Eye (tissue), 1 donor: Measurements from ENCODE around the gene CXCR5.
A peak's percentile ranks its signal among the peaks of the same experiment; 100 is the strongest.
"Not testable (repeated sequence)": the region's sequence is repeated elsewhere in the genome, so short reads cannot be mapped to it uniquely, and the experiment has no call there.

Source experiments
- DNase-seq: peaks from one replicate; pipeline ENCODE4 v3.0.0-alpha.2; 2015

The CXCR5 gene, protein sequence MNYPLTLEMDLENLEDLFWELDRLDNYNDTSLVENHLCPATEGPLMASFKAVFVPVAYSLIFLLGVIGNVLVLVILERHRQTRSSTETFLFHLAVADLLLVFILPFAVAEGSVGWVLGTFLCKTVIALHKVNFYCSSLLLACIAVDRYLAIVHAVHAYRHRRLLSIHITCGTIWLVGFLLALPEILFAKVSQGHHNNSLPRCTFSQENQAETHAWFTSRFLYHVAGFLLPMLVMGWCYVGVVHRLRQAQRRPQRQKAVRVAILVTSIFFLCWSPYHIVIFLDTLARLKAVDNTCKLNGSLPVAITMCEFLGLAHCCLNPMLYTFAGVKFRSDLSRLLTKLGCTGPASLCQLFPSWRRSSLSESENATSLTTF

DNA sequence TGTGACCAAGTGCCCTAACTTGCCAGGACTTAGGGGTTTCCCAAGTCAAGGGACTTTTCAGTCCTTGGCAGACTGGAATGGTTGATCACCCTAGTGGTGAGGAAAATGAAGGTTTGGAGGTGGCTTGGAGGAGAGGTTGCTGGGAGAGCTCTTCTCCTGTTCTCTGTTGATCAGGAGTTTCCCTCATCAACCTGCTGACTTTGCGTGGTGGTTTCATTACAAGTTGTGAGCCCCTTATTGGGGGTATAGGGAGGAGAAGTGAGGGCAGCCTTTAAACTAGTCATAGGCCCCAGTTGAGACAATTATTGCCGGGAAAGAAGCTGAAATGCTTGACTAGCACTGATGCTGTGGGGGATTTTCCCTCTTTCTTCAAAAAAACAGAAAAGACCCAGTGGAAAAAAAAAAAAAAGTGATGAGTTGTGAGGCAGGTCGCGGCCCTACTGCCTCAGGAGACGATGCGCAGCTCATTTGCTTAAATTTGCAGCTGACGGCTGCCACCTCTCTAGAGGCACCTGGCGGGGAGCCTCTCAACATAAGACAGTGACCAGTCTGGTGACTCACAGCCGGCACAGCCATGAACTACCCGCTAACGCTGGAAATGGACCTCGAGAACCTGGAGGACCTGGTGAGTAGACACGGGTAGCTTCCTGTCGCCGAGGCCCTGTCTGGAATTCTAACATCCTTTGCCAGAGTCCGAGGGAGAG is at the start of gene CXCR5:
CXCR5 (plus strand) TSS at position 525 of the 704 bp plus-strand sequence; CDS start at position 575, 50 bp downstream.
- DNase-seq: no peak

DNA sequence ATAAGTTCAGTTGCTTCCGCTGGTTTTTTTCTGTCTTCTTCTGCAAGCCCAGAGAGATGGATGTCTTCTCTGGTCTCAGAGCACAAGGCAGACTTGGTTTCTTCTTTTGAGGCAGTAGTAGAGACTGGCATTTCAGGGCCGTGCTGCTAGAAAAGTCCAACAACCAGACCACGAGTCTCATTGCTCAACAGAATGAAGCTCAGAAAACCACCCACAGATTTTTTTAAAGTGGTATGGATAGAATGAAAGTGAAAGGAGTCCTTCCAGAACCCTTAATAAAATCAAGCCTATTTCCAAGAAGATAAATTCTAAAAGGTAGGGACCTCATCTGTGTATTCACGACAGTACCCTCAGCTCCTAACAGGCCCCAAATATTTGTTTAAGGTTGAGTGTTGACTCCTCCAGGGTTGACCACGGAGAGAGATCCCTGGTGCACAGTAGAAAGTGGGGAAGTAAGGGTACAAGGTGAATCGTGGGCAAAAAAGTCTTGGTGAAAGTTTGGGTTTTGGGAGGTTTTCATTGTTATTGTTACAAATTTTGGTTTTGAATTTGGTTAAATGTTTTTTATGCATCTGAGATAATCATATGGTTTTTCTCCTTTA is 49.2 kb upstream of the CXCR5 start:
- DNase-seq: no peak

DNA sequence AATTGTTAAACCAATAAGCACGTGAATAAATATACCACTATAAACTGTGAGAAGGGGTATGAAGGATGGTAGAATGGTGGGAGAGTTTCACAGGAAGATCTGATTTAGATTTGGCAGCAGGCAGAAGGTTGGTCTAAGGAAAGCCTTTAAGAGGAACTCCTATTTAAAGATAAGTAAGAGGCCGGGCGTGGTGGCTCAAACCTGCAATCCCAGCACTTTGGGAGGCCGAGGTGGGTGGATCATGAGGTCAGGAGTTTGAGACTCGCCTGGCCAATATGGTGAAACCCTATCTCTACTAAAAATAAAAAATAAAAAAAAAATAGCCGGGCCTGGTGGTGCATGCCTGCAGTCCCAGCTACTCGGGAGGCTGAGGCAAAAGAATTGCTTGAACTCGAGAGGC is 45.8 kb upstream of the CXCR5 start:
- DNase-seq: no peak

DNA sequence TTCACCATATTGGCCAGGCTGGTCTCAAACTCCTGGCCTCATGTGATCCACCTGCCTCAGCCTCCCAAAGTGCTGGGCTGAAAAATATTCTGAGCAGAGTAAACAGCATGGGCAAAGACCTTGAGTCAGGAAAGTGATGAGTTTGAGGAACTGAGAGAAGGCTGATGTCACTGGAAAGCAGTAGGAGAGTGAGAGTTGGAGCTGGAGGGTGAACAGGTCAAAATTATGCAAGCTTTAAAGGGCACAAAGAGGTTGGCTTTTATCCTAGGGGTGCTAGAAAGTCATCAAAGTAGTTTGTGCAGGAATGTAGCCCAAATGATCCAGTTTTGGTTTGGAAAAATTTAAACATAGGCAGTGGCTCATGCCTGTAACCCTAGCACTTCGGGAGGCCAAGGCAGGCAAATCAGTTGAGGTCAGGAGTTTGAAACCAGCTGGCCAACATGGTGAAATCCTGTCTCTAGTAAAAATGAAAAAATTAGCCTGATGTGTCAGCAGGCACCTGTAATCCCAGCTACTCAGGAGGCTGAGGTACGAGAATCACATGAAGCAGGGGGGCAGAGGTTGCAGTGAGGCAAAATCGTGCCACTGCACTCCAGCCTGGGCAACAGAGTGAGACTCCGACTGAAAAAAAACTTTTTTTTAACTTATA is 44.7 kb upstream of the CXCR5 start:
- DNase-seq: no peak

DNA sequence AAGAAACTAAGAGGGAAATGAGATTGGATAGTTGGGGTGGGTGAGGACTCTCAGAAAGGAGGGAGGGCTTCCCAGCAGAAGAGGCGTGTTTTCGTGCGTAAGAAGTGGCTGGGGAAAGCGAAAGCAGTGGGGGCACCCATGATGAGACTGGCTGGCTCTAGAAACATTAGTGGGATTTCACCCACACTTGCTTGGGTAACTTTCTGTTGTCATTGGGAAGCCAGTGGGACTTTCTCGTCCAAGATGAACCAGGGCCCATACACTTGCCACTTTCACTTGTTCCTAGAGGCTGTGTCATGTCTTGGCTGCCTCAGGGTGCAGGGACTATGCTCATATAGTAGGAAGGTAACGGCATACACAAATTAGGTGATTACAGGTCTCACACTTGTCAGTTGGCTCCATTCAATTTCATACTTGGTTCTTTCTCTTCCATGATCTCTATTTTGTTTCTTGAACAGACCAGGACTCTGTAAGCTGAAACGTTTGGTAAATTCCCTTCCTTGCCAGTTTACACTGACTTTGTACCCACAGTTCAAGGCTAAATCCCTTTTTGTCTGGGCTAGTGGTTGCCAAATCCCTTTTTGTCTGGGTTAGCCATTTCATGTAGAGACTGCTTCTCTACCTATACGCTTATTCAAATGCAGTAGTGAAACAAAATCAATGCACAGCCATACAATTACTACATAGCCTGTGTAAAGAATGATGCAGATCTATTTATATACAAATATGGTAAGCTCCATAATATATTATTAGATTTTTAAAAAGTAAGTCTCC is 42.0 kb upstream of the CXCR5 start:
- DNase-seq: no peak

DNA sequence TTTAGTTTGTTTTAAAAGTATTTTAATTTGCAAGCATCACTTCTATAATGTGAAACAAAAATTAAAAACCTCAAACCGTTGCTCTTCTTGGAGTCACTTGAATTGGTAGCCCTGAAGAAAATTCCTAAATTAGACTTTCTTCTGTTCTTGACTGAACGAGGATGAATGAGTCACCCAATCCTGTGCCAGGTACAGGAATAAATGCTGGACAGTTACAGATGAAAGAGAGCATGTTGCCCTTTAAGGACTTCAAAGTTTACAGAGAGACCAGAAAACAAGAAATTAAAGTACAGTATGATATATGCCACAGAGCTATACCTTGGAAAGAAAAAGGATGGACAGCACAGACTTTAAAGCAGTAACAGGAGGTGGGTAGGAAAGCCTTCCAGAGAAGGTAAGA is 41.3 kb upstream of the CXCR5 start:
- no peak for DNase-seq

DNA sequence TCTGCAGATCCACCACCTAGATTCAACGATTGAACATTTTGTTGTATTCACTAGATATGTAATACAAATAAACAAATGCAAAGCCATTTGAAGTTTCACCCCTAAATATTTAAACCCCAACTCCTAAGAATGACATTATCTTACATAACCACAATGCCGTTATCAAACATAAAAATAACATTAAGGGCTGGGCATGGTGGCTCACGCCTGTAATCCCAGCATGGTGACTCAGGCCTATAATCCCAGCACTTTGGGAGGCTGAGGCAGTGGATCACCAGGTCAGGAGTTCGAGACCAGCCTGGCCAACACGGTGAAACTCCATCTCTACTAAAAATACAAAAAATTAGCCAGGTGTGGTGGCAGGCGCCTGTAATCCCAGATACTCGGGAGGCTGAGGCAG is 40.8 kb upstream of the CXCR5 start:
- DNase-seq: not testable (repeated sequence)

DNA sequence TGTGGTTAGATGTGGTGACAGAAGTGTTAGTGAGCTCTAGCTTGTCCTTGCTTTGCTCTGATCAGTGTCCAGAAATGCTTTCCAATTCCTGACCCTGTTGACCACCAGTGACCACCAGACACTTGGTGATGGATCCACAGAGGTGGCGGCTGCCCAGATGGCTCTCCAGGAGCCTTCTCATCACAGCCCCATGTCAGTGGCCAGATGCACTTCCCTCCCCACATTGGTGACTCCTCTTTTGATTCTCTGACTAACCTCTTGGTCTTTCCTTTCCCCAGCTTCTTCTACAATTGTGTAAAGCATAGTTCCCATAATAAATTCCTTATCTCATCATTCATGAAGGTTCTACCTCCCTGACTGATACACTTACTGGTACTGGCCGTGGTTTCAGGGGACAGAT is 40.1 kb upstream of the CXCR5 start:
- no peak for DNase-seq

DNA sequence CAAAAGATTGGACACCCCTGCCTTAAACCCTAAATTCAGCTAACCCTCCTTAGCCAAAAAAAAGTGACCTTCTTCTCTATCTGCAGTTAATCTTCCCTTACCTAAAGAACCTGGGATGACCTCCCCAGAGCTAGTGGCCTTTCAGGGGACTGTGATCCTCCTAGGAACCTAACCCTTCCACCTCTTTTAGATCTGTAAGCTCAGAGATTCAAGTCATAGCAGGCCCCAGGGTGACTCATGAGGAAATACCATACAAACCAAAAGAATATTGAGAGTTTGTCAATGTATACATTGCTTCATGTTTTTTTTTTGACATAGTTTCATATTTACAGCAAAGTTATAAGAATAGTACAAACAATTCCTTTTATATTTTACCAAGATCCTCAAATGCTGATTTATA is 38.3 kb upstream of the CXCR5 start:
- no peak for DNase-seq

DNA sequence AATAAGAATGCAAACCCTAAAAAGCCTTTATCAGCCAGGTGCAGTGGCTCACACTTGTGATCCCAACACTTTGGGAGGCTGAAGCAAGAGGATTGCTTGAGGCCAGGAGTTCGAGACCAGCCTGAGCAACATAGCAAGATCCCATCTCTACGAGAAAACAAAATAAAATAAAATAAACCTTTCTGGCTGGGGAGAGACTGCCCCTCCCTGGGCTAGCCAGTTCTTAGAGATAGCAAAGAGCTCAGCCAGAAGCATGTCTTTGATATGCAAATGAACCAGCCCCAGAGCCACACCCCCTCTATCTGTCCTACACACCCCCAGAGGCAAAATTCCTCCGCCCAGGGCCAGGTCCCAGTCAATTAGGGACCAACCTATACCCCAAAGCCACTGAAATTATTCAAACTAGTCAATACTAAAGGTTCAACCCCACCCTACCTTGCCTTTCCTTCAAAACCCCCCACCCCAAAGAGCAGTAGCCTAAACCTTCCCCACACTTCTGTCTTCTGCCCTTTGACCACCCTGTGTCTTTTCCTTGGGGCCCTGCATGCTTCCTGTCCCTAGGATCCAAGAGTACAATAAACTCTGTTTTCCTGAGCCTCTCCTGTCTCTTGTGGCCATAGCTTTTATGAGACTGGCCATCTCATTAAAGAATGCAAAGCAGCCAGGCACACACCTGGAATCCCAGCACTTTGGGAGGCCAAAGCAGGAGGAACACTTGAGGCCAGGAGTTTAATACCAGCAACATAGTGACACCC is 37.3 kb upstream of the CXCR5 start:
- DNase-seq: no peak

DNA sequence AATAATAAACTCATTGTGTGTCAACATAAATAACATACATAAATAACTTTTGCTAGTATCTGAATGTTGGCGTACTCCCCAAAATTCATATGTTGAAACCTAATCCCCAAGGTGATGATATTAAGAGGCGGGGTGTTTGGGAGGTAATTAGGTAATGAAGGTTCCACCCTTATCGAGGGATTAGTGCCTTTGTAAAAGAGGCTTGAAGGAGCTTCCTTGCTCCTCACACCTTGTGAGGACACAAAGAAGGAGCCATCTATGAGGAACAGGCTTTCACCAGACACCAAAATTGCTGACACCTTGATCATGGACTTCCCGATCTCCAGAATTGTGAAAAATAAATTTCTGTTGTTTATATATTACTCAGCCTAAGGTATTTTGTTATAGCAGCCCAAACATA is 33.9 kb upstream of the CXCR5 start:
- no peak for DNase-seq

DNA sequence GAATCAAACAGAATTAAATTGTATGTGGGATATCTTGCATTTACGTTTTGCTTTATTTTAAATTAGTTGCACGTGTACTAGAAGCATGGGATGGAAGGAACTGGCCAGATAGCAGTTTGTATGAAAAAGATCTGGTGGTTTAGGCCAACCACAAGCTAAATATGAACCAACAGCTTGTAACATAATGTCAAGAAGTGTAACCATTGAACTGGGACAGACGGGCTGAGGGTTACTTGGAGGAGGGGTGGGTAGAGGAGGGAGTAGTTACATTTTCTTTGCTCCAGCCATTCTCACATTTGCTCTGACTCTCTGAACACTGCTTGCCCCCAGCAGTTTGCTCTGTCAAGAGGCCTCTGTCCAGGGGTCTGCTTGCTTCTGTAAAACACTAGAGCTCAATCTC is 31.7 kb upstream of the CXCR5 start:
- DNase-seq: no peak

DNA sequence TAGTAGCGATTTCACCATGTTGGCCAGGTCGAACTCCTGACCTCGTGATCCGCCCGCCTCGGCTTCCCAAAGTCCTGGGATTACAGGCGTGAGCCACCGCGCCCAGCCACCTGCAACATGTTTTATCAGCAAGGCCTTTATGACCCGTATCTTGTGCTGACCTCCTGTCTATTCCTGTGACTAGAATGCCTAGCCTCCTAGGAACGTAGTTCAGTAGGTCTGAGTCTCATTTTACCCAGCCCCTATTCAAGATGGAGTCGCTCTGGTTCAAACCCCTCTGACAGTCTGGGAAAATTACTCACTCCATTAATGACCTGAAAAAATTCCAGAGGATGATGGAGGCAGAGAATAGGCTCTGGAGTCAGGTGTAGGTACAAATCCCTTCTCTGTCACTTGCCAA is 30.0 kb upstream of the CXCR5 start:
- no peak for DNase-seq

DNA sequence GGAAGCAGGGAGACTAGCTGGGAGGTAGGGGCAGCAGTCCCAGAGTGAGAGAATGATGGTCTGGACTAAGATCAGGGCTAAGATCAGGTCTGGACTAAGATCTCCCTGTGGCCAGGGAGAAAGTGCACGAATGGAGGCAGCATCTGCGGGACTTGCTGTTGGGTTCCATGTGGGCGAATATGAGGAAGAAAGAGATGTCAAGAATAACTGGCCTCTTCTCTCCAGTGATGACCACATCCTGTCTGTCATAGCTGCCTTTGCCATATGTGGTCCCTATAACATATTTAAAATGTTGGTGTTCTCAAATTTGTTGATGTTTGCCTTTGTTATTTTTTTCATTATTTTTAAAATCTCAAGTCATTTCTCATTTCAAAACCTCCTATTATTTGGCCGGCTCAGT is 27.4 kb upstream of the CXCR5 start:
- no peak for DNase-seq

DNA sequence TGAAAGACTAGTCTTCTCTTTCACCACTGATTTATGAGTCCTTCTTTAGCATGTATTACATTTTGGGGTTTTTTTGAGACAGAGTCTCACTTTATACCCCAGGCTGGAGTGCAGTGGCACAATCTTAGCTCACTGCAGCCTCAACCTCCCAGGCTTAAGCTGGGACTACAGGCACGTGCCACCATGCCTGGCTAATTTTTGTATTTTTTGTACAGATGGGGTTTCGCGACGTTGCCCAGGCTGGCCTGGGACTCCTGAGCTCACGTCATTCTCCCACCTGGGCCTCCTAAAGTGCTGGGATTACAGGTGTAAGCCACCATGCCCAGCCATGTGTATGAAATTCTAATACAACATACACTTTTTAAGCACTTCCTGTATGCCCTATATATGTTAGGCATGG is 26.3 kb upstream of the CXCR5 start:
- DNase-seq: no peak

DNA sequence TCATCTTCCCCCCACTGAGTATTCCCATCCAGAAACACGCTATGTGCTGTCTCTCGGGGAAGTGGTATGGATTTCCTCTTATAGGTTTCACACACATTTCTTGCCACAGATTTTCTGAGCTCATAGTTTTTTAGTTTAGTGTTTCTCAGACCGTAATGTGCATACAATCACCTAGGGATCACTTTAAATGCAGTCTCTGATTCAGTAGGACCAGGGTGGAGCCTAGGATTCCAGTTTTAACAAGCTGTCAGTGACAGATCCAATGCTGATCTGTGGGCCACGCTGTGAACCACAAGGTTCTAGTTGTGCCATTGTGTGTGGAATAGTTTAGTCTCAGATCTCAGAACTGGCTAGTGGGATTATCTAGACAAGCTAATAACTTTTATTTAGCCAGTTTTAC is 23.7 kb upstream of the CXCR5 start:
- DNase-seq: no peak

DNA sequence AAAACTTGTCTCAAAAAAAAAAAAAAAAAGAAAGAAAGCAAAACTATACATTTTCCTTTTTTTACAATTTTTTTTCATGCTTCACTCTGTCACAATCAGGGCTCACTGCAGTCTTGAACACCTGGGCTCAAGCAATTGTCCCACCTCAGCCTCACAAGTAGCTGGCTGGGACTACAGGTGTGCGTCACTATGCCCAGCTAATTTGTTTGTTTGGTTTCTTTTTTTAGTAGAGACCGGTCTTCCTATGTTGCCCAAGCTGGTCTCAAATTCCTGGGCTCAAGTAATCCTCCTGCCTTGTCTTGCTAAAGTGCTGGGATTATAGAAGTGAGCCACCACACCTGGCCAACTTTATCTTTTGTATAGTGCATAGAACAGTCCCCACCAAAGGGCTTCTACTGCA is 15.0 kb upstream of the CXCR5 start:
- DNase-seq: no peak

DNA sequence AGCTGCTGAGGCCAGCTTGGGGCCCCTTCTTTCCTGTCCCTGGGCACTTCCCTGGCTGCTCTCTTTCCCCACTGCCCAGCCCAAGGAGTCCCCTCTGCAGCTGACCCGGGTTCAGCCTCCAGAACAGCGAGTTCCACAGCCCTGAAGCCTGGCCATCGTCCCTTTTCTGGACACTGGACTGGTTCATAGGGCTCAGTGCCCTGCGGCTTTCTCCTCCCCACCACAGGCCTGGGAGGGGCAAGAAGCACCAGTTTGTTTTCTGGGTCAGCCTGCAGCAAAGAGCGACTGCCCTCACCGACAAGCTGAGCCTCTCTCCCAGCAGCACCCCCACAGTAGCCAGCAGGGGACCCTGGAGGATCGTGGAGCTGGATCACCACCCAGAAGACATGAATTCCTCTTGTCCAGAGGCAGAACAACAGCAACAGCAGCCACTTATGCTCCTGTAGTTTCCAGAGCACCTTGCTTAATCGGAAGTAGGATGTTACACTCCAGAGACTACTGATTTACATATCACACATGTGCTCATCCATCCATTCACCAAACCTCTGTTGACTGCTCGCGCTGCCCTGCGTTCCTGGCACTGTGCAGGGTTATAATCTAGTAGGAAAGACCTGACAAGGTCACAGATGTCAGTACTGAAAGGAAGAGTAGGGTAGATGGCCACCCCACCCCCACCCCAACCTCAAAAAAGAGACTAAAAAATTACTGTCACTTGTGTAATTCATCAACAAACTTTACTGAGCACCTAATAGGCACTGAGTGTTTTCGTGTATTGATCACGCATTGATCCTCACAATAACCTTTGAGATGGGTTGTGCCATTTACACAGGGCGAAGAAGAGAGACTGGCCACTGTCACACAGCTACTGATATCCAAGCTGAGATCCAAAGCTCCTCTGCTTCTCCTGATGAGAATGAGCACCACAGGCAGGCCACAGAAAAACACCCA is 13.0 kb upstream of the CXCR5 start:
- peak; percentile 72 for DNase-seq

DNA sequence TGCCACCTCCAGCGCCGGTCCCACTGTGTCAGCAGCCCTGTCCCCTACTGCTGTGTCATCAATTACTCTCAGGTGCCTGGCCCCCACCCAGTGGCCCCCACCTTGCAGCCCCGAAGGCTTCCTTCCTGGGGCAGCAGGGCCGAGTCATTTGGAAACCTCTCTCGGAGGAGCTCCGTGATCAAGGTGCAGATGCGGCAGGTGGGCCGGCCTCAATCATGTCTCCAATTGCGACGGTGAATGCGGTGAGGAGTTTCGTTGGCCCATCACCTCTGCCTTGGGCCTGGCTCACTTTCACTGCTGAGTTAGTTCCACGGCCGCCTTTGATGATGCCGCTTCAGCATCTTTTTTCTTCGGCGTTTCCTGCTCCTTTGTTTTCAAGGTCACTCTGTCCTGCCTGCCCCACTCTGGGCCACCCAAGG is 11.3 kb upstream of the CXCR5 start:
- DNase-seq: no peak

DNA sequence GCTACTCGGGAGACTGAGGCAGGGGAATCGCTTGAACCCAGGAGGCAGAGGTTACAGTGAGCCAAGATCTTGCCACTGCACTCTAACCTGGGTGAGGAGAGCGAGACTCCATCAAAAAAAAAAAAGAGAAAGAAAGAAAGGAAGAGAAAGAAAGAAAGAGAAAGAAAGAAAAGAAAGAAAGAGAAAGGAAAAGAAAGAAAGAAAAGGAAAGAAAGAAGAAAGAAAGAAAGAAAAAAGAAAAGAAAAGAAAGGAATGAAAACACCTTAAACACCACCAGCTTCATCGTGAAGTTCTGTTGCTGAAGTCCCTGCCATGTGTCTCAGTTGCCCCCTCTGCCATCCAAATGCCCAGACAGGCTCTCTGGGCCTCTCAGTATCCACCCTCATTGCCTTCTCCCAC is 9.9 kb upstream of the CXCR5 start:
- DNase-seq: no peak

DNA sequence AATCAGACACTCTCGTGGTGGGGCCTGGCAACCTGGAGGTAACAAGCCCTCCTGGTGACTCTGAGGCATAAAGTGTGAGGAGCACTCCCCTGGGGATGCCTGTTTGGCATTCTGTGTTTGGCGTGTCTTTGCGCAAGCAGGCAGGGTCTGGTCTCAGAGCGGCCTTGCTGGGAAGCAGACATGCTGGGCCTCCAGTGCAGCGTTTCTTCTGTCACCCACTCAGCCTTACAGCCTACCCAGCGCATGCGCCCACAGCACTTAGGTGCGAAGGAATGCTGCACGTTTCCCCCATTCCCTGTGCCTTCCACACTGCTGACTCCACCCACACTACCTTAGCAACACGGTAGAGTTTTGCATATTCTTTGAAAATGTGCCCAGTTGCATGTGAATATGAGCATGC is 7.4 kb upstream of the CXCR5 start:
- no peak for DNase-seq
